Measurements from ENCODE around the gene ZFP1.

Gene ZFP1

DNA sequence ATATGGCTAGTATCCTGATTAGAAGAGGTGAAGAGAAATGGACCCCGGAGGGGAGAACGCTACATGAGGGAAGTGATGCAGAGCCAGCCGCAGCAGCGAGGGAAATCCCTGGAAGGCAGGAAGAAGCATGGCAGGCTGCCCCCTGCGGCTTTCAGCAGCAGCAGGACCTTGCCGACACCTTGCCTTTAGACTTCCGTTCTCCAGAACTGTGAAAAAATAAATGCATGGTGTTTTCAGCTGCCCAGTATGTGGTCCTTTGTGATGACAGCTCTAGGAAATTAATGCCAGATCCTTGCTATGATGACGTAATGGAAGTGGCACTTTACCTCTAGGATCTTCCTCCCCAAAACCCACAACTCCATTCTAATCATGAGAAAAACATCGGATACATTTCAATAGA is 9.7 kb upstream of the ZFP1 start:
- H3K9ac ChIP-seq (ENCODE audit: low read length): no peak overlapping the region
- H3K27me3 ChIP-seq (ENCODE audit: control insufficient read depth, insufficient read depth, low read length): no peaks in the 10 kb centered on the region
- H3K36me3 ChIP-seq (ENCODE audit: control insufficient read depth, insufficient read depth, low read length): no peaks in the 10 kb centered on the region
- no peak overlapping the region for H3K4me3 ChIP-seq (ENCODE audit: low read length)
- H3K4me1 ChIP-seq (ENCODE audit: control insufficient read depth, insufficient read depth, low read length): no peaks in the 10 kb centered on the region
- H3K9me3 ChIP-seq (ENCODE audit: control insufficient read depth, low read length): no peaks in the 10 kb centered on the region

- H3K4me1 ChIP-seq (ENCODE audit: control insufficient read depth, insufficient read depth, low read length): no peaks in the 10 kb centered on the region
- no peak overlapping the region for H3K9ac ChIP-seq (ENCODE audit: low read length)
- H3K27me3 ChIP-seq (ENCODE audit: control insufficient read depth, insufficient read depth, low read length): no peaks in the 10 kb centered on the region
- no peak overlapping the region for H3K4me3 ChIP-seq (ENCODE audit: low read length)
- no peaks in the 10 kb centered on the region for H3K36me3 ChIP-seq (ENCODE audit: control insufficient read depth, insufficient read depth, low read length)
- H3K9me3 ChIP-seq (ENCODE audit: control insufficient read depth, low read length): no peaks in the 10 kb centered on the region
These were observed 8.8 kb upstream of the ZFP1 start for GRCh38 chr16:75139498-75139897.

DNA sequence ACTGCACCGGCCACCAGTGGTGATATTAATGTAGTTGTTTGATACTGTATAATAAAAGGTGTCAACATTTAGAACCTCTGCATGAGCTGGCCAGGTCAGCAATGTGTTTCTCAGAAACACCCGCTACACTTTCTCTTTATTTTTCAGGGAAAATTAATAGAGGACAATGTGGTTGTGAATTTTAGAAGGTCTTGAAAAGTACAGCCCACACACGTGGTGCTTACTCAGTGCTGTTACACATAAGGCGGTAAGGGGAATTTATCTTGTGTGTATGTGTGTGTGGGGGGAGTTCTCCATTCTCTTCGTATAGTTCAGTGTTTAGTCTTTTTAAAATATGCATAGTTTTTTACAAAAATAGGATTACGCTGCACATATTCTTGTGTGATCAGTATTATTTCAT is 4.4 kb upstream of the ZFP1 start:
- H3K27me3 ChIP-seq (ENCODE audit: control insufficient read depth, insufficient read depth, low read length): no peaks in the 10 kb centered on the region
- H3K9me3 ChIP-seq (ENCODE audit: control insufficient read depth, low read length): no peaks in the 10 kb centered on the region
- H3K4me3 ChIP-seq (ENCODE audit: low read length): no peak overlapping the region
- H3K4me1 ChIP-seq (ENCODE audit: control insufficient read depth, insufficient read depth, low read length): no peaks in the 10 kb centered on the region
- no peaks in the 10 kb centered on the region for H3K36me3 ChIP-seq (ENCODE audit: control insufficient read depth, insufficient read depth, low read length)
- no peak overlapping the region for H3K9ac ChIP-seq (ENCODE audit: low read length)

DNA sequence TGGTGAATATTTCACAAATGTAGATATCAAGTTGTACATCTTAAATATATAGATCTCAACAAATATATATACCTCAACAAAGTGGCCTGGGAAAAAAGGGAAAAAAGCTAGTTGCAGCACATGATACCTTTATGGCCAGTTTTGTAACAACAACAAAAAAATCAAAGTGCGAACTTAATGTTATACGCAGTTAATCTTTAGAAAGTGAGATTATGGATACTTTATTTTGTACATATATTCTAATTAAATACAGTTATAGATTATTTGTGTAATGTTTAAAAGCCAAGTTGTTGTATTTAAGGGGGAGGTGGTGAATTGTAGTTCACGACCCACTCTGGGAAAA is 385 bp upstream of the ZFP1 start:
- peak overlapping the region; percentile 67 for H3K4me3 ChIP-seq (ENCODE audit: low read length)
- no peaks in the 10 kb centered on the region for H3K36me3 ChIP-seq (ENCODE audit: control insufficient read depth, insufficient read depth, low read length)
- H3K4me1 ChIP-seq (ENCODE audit: control insufficient read depth, insufficient read depth, low read length): no peaks in the 10 kb centered on the region
- H3K9me3 ChIP-seq (ENCODE audit: control insufficient read depth, low read length): no peaks in the 10 kb centered on the region
- no peaks in the 10 kb centered on the region for H3K27me3 ChIP-seq (ENCODE audit: control insufficient read depth, insufficient read depth, low read length)
- peak overlapping the region; percentile 85 for H3K9ac ChIP-seq (ENCODE audit: low read length)

DNA sequence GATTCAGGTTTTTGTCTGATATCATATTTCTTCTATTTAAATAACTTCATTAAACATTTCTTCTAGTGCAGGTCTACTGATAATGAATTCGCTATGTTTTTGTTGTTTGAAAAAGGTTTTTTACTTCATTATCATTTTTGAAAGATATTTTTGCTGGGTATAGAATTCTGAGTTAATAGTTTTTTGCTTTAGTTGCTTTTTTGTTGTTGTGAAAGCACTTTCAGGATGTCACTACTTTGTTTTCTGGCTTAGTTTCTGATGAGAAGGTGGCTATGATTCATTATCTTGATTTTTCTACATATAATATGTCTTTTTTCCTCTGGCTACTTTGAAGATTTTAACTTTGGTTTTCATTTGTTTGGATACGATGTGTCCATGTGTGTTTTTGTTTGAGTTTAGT is 3.5 kb downstream of the ZFP1 start:
- Histone ChIP-seq H3K9ac (ENCODE audit: low read length) (no peak overlapping the region), H3K4me1 (ENCODE audit: control insufficient read depth, insufficient read depth, low read length) (no peaks in the 10 kb centered on the region), H3K9me3 (ENCODE audit: control insufficient read depth, low read length) (no peaks in the 10 kb centered on the region), H3K4me3 (ENCODE audit: low read length) (no peak overlapping the region), H3K36me3 (ENCODE audit: control insufficient read depth, insufficient read depth, low read length) (no peaks in the 10 kb centered on the region), H3K27me3 (ENCODE audit: control insufficient read depth, insufficient read depth, low read length) (no peaks in the 10 kb centered on the region)

- Histone ChIP-seq H3K9me3 (ENCODE audit: control insufficient read depth, low read length) (no peaks in the 10 kb centered on the region), H3K4me1 (ENCODE audit: control insufficient read depth, insufficient read depth, low read length) (no peaks in the 10 kb centered on the region), H3K9ac (ENCODE audit: low read length) (no peak overlapping the region), H3K36me3 (ENCODE audit: control insufficient read depth, insufficient read depth, low read length) (no peaks in the 10 kb centered on the region), H3K27me3 (ENCODE audit: control insufficient read depth, insufficient read depth, low read length) (no peaks in the 10 kb centered on the region), H3K4me3 (ENCODE audit: low read length) (no peak overlapping the region)
These were observed 4.3 kb downstream of the ZFP1 start for GRCh38 chr16:75152635-75153034.

- no peaks in the 10 kb centered on the region for H3K9me3 ChIP-seq (ENCODE audit: control insufficient read depth, low read length)
- H3K36me3 ChIP-seq (ENCODE audit: control insufficient read depth, insufficient read depth, low read length): no peaks in the 10 kb centered on the region
- no peaks in the 10 kb centered on the region for H3K27me3 ChIP-seq (ENCODE audit: control insufficient read depth, insufficient read depth, low read length)
- no peaks in the 10 kb centered on the region for H3K4me1 ChIP-seq (ENCODE audit: control insufficient read depth, insufficient read depth, low read length)
- H3K4me3 ChIP-seq (ENCODE audit: low read length): no peak overlapping the region
- H3K9ac ChIP-seq (ENCODE audit: low read length): no peak overlapping the region
These were observed 12.1 kb downstream of the ZFP1 start for GRCh38 chr16:75160386-75160785.

GRCh38 chr16:75169899-75170405 is 21.6 kb downstream of the ZFP1 start:
- no peak overlapping the region for H3K9ac ChIP-seq (ENCODE audit: low read length)
- H3K36me3 ChIP-seq (ENCODE audit: control insufficient read depth, insufficient read depth, low read length): no peaks in the 10 kb centered on the region
- H3K9me3 ChIP-seq (ENCODE audit: control insufficient read depth, low read length): peaks cover 11% of the 10 kb centered on the region
- no peaks in the 10 kb centered on the region for H3K27me3 ChIP-seq (ENCODE audit: control insufficient read depth, insufficient read depth, low read length)
- no peak overlapping the region for H3K4me3 ChIP-seq (ENCODE audit: low read length)
- H3K4me1 ChIP-seq (ENCODE audit: control insufficient read depth, insufficient read depth, low read length): no peaks in the 10 kb centered on the region

- Histone ChIP-seq H3K27me3 (ENCODE audit: control insufficient read depth, insufficient read depth, low read length) (no peaks in the 10 kb centered on the region), H3K36me3 (ENCODE audit: control insufficient read depth, insufficient read depth, low read length) (no peaks in the 10 kb centered on the region), H3K9ac (ENCODE audit: low read length) (no peak overlapping the region), H3K9me3 (ENCODE audit: control insufficient read depth, low read length) (peaks cover 11% of the 10 kb centered on the region), H3K4me1 (ENCODE audit: control insufficient read depth, insufficient read depth, low read length) (no peaks in the 10 kb centered on the region), H3K4me3 (ENCODE audit: low read length) (no peak overlapping the region)
These were observed 24.3 kb downstream of the ZFP1 start for GRCh38 chr16:75172578-75172977.

- H3K4me1 ChIP-seq (ENCODE audit: control insufficient read depth, insufficient read depth, low read length): no peaks in the 10 kb centered on the region
- no peaks in the 10 kb centered on the region for H3K36me3 ChIP-seq (ENCODE audit: control insufficient read depth, insufficient read depth, low read length)
- no peak overlapping the region for H3K4me3 ChIP-seq (ENCODE audit: low read length)
- no peaks in the 10 kb centered on the region for H3K27me3 ChIP-seq (ENCODE audit: control insufficient read depth, insufficient read depth, low read length)
- no peaks in the 10 kb centered on the region for H3K9me3 ChIP-seq (ENCODE audit: control insufficient read depth, low read length)
- no peak overlapping the region for H3K9ac ChIP-seq (ENCODE audit: low read length)
These were observed 26.8 kb downstream of the ZFP1 start for GRCh38 chr16:75175074-75175473.

GRCh38 chr16:75176926-75177325 is 28.6 kb downstream of the ZFP1 start:
- Histone ChIP-seq H3K4me3 (ENCODE audit: low read length) (no peak overlapping the region), H3K4me1 (ENCODE audit: control insufficient read depth, insufficient read depth, low read length) (no peaks in the 10 kb centered on the region)

DNA sequence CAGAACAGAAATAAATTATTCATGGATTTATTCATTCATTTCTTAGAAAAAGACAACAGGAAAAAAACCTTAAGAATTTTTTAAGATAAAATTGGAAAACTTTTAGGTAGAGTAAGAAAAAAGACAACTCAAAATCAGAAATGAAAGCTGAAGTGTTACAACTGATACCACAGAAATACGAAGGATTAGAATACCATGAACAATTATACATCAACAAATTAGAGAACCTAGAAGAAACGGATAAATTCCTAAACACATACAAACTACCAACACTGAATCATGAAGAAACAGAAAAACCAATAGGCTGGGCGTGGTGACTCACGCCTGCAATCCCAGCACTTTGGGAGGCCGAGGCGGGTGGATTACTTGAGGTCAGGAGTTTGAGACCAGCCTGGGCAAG is 30.9 kb downstream of the ZFP1 start:
- H3K36me3 ChIP-seq (ENCODE audit: control insufficient read depth, insufficient read depth, low read length): no peaks in the 10 kb centered on the region
- H3K27me3 ChIP-seq (ENCODE audit: control insufficient read depth, insufficient read depth, low read length): no peaks in the 10 kb centered on the region
- H3K4me1 ChIP-seq (ENCODE audit: control insufficient read depth, insufficient read depth, low read length): no peaks in the 10 kb centered on the region
- H3K9me3 ChIP-seq (ENCODE audit: control insufficient read depth, low read length): no peaks in the 10 kb centered on the region
- no peak overlapping the region for H3K9ac ChIP-seq (ENCODE audit: low read length)
- no peak overlapping the region for H3K4me3 ChIP-seq (ENCODE audit: low read length)

More at GRCh38 chr16:75176926-75177325, 28.6 kb downstream of the ZFP1 start:
- H3K9ac ChIP-seq (ENCODE audit: low read length): no peak overlapping the region
- H3K27me3 ChIP-seq (ENCODE audit: control insufficient read depth, insufficient read depth, low read length): no peaks in the 10 kb centered on the region
- H3K9me3 ChIP-seq (ENCODE audit: control insufficient read depth, low read length): no peaks in the 10 kb centered on the region
- no peaks in the 10 kb centered on the region for H3K36me3 ChIP-seq (ENCODE audit: control insufficient read depth, insufficient read depth, low read length)

GRCh38 chr16:75181630-75182029 is 33.3 kb downstream of the ZFP1 start:
- Histone ChIP-seq H3K4me3 (ENCODE audit: low read length) (no peak overlapping the region), H3K36me3 (ENCODE audit: control insufficient read depth, insufficient read depth, low read length) (no peaks in the 10 kb centered on the region), H3K9ac (ENCODE audit: low read length) (no peak overlapping the region), H3K9me3 (ENCODE audit: control insufficient read depth, low read length) (no peaks in the 10 kb centered on the region), H3K4me1 (ENCODE audit: control insufficient read depth, insufficient read depth, low read length) (no peaks in the 10 kb centered on the region), H3K27me3 (ENCODE audit: control insufficient read depth, insufficient read depth, low read length) (no peaks in the 10 kb centered on the region)

All from mucosa of stomach (tissue), 1 donor.